ENCODE measurements around the gene DICER1. TPM values are rescaled to one million over a fixed set of nuclear protein-coding genes. Genes with fewer than 3 reads are reported as not detected.
"Not testable (repeated sequence)": the region's sequence is repeated elsewhere in the genome, so short reads cannot be mapped to it uniquely, and the experiment has no call there.

DICER1 gene, protein sequence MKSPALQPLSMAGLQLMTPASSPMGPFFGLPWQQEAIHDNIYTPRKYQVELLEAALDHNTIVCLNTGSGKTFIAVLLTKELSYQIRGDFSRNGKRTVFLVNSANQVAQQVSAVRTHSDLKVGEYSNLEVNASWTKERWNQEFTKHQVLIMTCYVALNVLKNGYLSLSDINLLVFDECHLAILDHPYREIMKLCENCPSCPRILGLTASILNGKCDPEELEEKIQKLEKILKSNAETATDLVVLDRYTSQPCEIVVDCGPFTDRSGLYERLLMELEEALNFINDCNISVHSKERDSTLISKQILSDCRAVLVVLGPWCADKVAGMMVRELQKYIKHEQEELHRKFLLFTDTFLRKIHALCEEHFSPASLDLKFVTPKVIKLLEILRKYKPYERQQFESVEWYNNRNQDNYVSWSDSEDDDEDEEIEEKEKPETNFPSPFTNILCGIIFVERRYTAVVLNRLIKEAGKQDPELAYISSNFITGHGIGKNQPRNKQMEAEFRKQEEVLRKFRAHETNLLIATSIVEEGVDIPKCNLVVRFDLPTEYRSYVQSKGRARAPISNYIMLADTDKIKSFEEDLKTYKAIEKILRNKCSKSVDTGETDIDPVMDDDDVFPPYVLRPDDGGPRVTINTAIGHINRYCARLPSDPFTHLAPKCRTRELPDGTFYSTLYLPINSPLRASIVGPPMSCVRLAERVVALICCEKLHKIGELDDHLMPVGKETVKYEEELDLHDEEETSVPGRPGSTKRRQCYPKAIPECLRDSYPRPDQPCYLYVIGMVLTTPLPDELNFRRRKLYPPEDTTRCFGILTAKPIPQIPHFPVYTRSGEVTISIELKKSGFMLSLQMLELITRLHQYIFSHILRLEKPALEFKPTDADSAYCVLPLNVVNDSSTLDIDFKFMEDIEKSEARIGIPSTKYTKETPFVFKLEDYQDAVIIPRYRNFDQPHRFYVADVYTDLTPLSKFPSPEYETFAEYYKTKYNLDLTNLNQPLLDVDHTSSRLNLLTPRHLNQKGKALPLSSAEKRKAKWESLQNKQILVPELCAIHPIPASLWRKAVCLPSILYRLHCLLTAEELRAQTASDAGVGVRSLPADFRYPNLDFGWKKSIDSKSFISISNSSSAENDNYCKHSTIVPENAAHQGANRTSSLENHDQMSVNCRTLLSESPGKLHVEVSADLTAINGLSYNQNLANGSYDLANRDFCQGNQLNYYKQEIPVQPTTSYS (N-terminal part only)
- 11.2 and 14.0 TPM in 2 replicates for total RNA-seq (2014; rRNA removed; shearing (Covaris generic))

GRCh38 chr14:95157327-95158189 is at the start of gene DICER1:
DICER1 (minus strand) TSS chr14:95157529; CDS start chr14:95133458, 24,071 bp downstream.
- peak; percentile 88 for DNase-seq (ENCODE audit: low spot score)

GRCh38 chr14:95206534-95206933 is 49.2 kb upstream of the DICER1 start:
- DNase-seq (ENCODE audit: low spot score), result no peak

GRCh38 chr14:95204705-95205104 is 47.4 kb upstream of the DICER1 start:
- no peak for DNase-seq (ENCODE audit: low spot score)

- DNase-seq (ENCODE audit: low spot score), result not testable (repeated sequence)
Measured at GRCh38 chr14:95201745-95202144, 44.4 kb upstream of the DICER1 start.

GRCh38 chr14:95200404-95200803 is 43.1 kb upstream of the DICER1 start:
- DNase-seq (ENCODE audit: low spot score), result no peak

DNA sequence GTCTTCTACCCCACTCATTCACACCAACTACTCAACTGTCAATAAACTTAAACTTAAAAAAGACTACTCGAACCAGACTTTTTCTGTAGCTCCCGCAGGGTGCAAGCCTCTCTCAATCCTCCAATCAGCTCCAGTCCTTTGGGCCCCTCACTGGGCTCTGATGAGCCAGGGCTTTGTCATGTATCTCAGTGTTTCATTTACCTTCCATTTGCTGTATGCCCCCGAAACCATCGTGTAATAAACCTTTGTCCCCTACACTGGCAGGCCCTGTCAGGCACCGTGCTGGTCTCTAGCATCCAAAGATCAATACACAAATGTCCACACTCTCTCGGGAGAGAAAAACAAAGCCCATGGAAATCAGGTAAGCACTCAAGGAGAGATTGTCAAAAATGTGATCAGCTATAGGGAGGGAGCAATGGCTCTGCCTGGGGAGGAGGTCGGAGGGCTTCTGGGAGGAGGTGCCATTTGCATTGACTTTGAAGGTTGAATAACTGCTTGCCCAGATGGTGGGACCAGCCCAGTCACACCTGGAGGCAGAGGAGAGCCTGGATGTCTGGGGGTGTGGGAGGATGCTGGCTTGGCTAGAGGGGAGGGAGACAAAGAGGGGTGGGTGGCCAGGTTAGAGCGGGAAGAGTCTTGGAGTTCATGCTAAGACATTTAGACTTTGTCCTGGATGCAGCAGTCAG is 42.1 kb upstream of the DICER1 start:
- DNase-seq (ENCODE audit: low spot score), result no peak

DNA sequence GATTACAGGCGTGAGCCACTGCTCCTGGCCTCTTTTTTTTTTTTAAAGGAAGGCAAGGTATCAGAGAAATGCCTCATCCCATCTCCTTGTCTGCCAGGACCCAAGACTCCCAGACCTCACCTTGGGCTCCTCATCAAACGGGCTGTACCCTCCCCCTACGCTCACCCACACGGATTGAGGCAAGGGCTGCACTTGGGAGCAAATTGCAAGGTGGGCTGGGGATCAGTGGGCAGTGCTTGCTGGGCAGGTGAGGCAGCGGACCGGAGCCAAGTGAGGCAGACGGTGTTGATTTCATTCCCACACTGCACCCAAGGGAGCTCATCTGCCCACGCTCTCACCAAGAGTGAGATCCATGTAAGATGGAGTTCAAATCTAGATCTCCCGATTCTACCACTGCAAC is 41.0 kb upstream of the DICER1 start:
- no peak for DNase-seq (ENCODE audit: low spot score)

DNA sequence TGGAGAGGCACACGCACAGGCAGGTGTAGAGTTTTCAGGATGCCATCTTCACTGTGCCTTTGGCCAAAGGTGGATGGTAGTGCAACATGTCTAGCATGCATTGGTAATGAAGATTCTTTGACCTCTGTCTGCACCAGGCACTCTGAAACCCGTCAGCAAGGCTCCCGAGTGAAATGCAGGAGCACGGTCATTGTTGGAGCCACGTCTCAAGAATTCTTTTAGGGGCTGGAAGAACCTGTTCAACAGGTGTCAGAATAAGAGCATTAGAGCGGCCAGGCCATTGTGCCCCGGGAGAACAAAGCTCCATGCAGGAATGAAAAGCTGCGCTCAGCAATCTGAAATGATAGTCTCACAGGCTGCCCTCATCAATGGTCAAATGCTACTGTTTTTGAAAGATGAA is 40.2 kb upstream of the DICER1 start:
- peak; percentile 89 for DNase-seq (ENCODE audit: low spot score)

DNA sequence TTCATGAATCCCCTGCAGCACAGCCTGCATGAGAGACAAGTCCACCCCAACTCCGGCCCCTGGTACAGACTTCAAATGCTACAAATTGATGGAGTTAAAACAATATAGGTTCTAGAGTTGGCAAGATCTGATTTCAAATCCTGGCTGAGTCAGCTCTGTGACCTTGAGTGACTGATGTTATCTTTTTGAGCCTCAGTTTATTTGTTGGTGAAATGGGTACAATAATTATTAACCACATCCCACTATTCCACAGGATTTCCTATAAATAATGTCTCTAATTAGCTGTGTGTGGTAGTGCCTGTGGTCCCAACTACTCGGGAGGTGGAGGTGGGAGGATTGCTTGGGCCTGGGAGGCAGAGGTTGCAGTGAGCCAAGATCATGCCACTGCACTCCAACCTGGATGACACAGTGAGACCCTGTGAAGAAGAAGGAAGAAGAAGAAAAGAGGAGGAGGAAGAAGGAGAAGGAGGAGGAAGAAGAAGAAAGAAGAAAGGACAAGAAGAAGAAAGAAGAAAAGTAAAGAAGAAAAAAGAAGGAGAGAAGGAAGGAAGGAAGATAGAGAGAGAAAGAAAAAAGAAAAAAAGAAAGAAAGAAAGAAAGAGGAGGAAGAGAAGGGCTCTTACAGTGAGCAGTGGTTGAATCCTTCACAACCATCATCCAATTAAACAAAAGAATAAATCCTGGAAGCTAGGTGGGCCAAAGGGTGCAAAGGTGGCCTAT is 39.7 kb upstream of the DICER1 start:
- no peak for DNase-seq (ENCODE audit: low spot score)

DNA sequence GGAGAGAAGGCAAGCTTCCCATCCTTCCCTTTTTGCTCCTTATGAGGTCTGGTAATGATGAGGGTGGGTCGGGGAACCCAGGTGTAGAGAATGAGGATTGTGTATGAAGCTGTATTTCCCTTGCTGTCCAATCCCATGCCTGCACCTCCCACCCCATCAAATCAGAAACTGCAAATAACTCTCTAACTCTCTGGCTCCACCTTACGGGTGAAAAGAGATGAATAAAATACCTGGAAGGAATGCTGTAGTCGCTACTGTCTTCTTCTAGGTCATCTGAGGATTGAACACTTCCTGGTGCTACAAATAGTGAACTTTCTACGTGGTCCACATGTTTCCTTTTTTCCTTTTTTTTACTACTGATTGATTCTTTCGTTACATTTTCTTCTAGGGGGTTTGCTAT is 38.9 kb upstream of the DICER1 start:
- peak; percentile 72 for DNase-seq (ENCODE audit: low spot score)

DNA sequence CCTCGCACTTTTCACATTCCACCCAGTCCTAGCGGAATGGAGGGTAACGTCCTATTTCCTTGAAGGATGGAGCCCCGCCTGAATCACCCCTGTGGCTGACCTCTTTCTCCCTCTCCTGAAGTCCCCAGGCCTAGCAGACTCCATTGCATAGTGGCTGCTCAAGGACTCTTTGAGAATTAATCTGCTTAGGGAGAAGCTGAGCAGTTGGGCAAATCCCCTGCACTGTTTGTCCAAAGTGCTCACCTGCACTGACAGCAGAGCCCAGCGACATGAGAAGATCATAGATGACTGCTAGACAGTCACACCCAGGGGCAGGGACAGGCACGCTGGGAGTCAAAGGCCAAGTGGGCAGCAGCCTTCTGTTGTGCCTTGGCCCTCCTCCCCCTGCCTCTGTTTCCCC is 37.7 kb upstream of the DICER1 start:
- no peak for DNase-seq (ENCODE audit: low spot score)

GRCh38 chr14:95193081-95193480 is 35.8 kb upstream of the DICER1 start:
- no peak for DNase-seq (ENCODE audit: low spot score)

GRCh38 chr14:95192311-95192710 is 35.0 kb upstream of the DICER1 start:
- no peak for DNase-seq (ENCODE audit: low spot score)

GRCh38 chr14:95191445-95192199 is 34.3 kb upstream of the DICER1 start:
- DNase-seq (ENCODE audit: low spot score), result no peak

DNA sequence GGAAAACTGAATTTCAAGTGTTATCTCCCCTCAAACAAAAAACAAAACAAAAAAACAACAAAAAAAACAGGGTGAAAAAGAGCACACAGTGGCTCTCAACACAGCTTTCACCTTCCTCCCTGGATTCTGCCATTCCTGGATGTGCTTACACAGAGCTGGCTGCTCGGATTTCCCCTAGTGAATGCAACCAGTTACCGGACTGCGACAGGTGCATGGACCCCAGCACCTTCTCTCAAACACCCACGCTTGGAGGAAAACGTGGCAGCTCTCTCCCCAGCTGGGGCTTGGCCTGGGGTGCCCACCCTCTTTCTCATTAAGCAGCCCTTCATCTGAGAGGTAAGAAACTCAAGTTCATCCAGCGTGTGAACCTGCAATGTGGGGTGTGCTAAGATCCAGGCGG is 33.5 kb upstream of the DICER1 start:
- no peak for DNase-seq (ENCODE audit: low spot score)

GRCh38 chr14:95190346-95190840 is 33.1 kb upstream of the DICER1 start:
- no peak for DNase-seq (ENCODE audit: low spot score)

DNA sequence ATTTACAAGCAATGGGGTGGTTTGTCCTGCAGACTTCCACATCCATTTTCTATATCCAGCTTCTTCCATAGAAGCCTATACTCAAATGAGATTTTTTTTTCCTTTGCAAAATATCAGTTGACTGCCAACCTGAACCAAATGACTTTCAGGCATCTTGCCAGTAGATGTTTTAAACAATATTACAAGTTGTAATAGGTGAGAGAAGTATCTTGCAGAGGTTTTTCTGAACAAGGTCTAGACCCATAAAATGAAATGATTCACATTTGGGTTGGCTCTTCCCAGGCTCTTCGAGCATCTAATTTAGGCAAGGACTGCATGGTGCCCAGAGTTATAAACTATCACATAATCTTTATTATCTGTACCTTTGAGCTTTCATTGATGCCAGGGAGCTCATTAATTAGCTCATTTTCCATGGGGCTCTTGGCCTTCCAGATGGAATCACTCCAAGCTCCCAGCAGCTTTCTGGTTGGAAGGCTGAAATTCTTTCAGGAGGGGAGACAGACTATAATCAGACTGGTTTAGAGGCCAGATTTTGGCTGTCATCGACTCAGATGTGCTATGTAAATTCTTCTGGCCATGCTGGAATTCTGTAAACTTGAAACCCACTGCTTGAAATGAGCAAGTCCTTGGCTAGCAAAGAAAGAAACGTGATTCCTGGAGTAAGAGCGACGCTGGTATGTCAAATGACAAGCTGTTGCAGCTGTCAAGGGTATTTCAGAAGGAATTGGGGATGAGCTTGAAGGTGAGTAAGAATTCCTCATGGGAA is 32.2 kb upstream of the DICER1 start:
- no peak for DNase-seq (ENCODE audit: low spot score)

DNA sequence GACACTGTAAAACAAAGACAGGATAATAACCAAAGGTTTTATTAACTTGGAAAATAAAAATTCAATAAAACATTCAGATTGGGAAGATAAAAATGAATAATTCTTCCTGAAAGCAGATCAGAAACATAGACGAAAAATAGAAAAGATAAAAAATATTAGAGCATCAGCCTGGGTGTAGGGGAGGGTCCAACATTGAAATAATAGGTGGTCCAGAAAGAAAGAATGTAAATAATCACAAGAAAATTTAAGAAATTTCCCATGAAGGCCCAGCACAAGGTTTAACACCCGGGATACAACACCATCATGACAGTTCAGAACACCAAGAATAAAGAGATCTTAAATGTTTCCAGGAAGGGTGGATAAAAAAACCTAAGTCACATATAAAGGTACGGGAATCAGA is 31.1 kb upstream of the DICER1 start:
- no peak for DNase-seq (ENCODE audit: low spot score)

Measured in HT-29 (cell line).